Neural progenitor cell (in vitro differentiated cells): ENCODE results near the gene LSM2. TPM values are rescaled to one million over a fixed set of nuclear protein-coding genes. Genes with fewer than 3 reads are reported as not detected.

ENCODE experiments used
- DNase-seq: peaks from one replicate; pipeline ENCODE4 v3.0.0-alpha.2; 2016; ENCODE audit warnings: low spot score
- H2AFZ ChIP-seq: fragments of 200-600 bp; sonication (generic); replicated peaks from 2 replicates; pipeline ENCODE4 v1.6.1; 2016; ENCODE audit warnings: antibody characterized with exemption
- H3F3A ChIP-seq: fragments of 200-600 bp; sonication (generic); 2 replicates; pipeline ENCODE4 v1.6.1; 2016; ENCODE audit warnings: antibody characterized with exemption, low read depth
- H3K27ac ChIP-seq: fragments of 200-600 bp; sonication (generic); 2 replicates; pipeline ENCODE4 v1.5.1; 2016; ENCODE audit warnings: mild to moderate bottlenecking
- H3K27me3 ChIP-seq: fragments of 200-600 bp; sonication (generic); 2 replicates; pipeline ENCODE4 v1.6.1; 2016; ENCODE audit warnings: mild to moderate bottlenecking, moderate library complexity
- H3K36me3 ChIP-seq: fragments of 200-600 bp; sonication (generic); 2 replicates; pipeline ENCODE4 v1.5.1; 2016
- H3K4me1 ChIP-seq: fragments of 200-600 bp; sonication (generic); 2 replicates; pipeline ENCODE4 v1.6.1; 2016; ENCODE audit warnings: mixed run types
- H3K4me2 ChIP-seq: fragments of 200-600 bp; sonication (generic); 2 replicates; pipeline ENCODE4 v1.6.1; 2016
- H3K4me3 ChIP-seq: fragments of 200-600 bp; sonication (generic); 2 replicates; pipeline ENCODE4 v1.5.1; 2016
- H3K79me2 ChIP-seq: fragments of 200-600 bp; sonication (generic); 2 replicates; pipeline ENCODE4 v1.6.1; 2016; ENCODE audit warnings: low read depth
- H3K9ac ChIP-seq: fragments of 200-600 bp; sonication (generic); 2 replicates; pipeline ENCODE4 v1.6.1; 2016
- H3K9me3 ChIP-seq: fragments of 200-600 bp; sonication (generic); 2 replicates; pipeline ENCODE4 v1.5.1; 2016; ENCODE audit warnings: low read depth
- H4K20me1 ChIP-seq: fragments of 200-600 bp; sonication (generic); 2 replicates; pipeline ENCODE4 v1.6.1; 2016; ENCODE audit warnings: low read depth
- H3K27ac Mint-ChIP-seq: 3 replicates; pipeline ENCODE4 v1.8.0; 2021; ENCODE audit warnings: mixed read lengths
- H3K27me3 Mint-ChIP-seq: 2 replicates; pipeline ENCODE4 v1.8.0; 2022; ENCODE audit warnings: low read depth, mild to moderate bottlenecking, inconsistent platforms, moderate library complexity, mixed read lengths; ENCODE audit not compliant: insufficient read depth
- H3K36me3 Mint-ChIP-seq: 3 replicates; pipeline ENCODE4 v1.8.0; 2021; ENCODE audit warnings: mixed read lengths
- H3K4me1 Mint-ChIP-seq: 3 replicates; pipeline ENCODE4 v1.8.0; 2021; ENCODE audit warnings: mixed read lengths
- H3K4me3 Mint-ChIP-seq: 3 replicates; pipeline ENCODE4 v1.8.0; 2021; ENCODE audit warnings: mild to moderate bottlenecking, moderate library complexity, mixed read lengths
- H3K9me3 Mint-ChIP-seq: 3 replicates; pipeline ENCODE4 v1.8.0; 2020; ENCODE audit warnings: mixed read lengths
- CTCF ChIP-seq: fragments of 200-600 bp; sonication (generic); IDR thresholded peaks from 2 replicates; pipeline ENCODE4 v1.5.1; 2017; ENCODE audit warnings: antibody characterized with exemption, mild to moderate bottlenecking
- EZH2 ChIP-seq: fragments of 200-600 bp; sonication (generic); IDR thresholded peaks from 2 replicates; pipeline ENCODE4 v1.6.1; 2017; ENCODE audit warnings: antibody characterized with exemption, mild to moderate bottlenecking, moderate library complexity
- EZH2phosphoT487 ChIP-seq: fragments of 200-600 bp; sonication (generic); IDR thresholded peaks from 2 replicates; pipeline ENCODE4 v1.6.1; 2017; ENCODE audit warnings: antibody characterized with exemption
- total RNA-seq: library from RNA; depleted of rRNA; stranded (reverse); fragments of >200 nt; gene quantifications from 2 replicates; pipeline ENCODE4 v1.2.3, GENCODE V29; 2015; ENCODE audit warnings: low replicate concordance

The LSM2 gene
- total RNA-seq, 1 donor from 2014 or later: 105 TPM

- no peak for TF ChIP-seq EZH2
- no peak for TF ChIP-seq EZH2phosphoT487
- no peak for TF ChIP-seq CTCF
- Mint-ChIP-seq H3K9me3 (no peaks in the 10 kb centered on the region), H3K36me3 (peaks cover 30% of the 10 kb centered on the region), H3K4me3 (peak overlapping the region; percentile 99), H3K27ac (peak overlapping the region; percentile 100), H3K27me3 (peaks cover 8% of the 10 kb centered on the region), H3K4me1 (peaks cover 50% of the 10 kb centered on the region)
- Histone ChIP-seq H3K4me3 (peak overlapping the region; percentile 89), H3K79me2 (peaks cover 70% of the 10 kb centered on the region), H3K4me1 (peaks cover 26% of the 10 kb centered on the region), H3K27ac (peak overlapping the region; percentile 97), H3K9ac (peak overlapping the region; percentile 71), H3F3A (peaks cover 62% of the 10 kb centered on the region), H3K36me3 (peaks cover 19% of the 10 kb centered on the region), H3K27me3 (peaks cover 2% of the 10 kb centered on the region), H3K9me3 (no peaks in the 10 kb centered on the region), H4K20me1 (peaks cover 41% of the 10 kb centered on the region), H3K4me2 (peak overlapping the region; percentile 92), H2AFZ (peak overlapping the region; percentile 59)
- DNase-seq: peak; percentile 91
Measured at GRCh38 chr6:31834367-31835250, 27.8 kb upstream of the LSM2 start.

GRCh38 chr6:31831350-31832215 is 24.8 kb upstream of the LSM2 start:
- no peaks in the 10 kb centered on the region for H3K9me3 Mint-ChIP-seq
- H3K79me2 ChIP-seq: peaks cover 43% of the 10 kb centered on the region
- no peak overlapping the region for H3K4me3 ChIP-seq

GRCh38 chr6:31830886-31831335 is 24.1 kb upstream of the LSM2 start:
- Mint-ChIP-seq H3K4me1 (peaks cover 39% of the 10 kb centered on the region), H3K4me3 (peak overlapping the region; percentile 91), H3K36me3 (peaks cover 6% of the 10 kb centered on the region), H3K27me3 (peaks cover 6% of the 10 kb centered on the region), H3K9me3 (no peaks in the 10 kb centered on the region), H3K27ac (no peak overlapping the region)
- no peaks in the 10 kb centered on the region for H3K36me3 ChIP-seq
- peaks cover 9% of the 10 kb centered on the region for H3K4me1 ChIP-seq
- no peak overlapping the region for H3K27ac ChIP-seq
- H3K9me3 ChIP-seq: no peaks in the 10 kb centered on the region
- peaks cover 37% of the 10 kb centered on the region for H3K79me2 ChIP-seq
- no peak overlapping the region for H3K9ac ChIP-seq
- peak overlapping the region; percentile 77 for H3K4me3 ChIP-seq
- H2AFZ ChIP-seq: peak overlapping the region; percentile 83
- peaks cover 4% of the 10 kb centered on the region for H4K20me1 ChIP-seq
- H3F3A ChIP-seq: peaks cover 39% of the 10 kb centered on the region
- TF ChIP-seq EZH2phosphoT487 (no peak), CTCF (no peak), EZH2 (no peak)
- H3K27me3 ChIP-seq: peaks cover 4% of the 10 kb centered on the region
- no peak for DNase-seq
- H3K4me2 ChIP-seq: peak overlapping the region; percentile 99

More at GRCh38 chr6:31831350-31832215, 24.8 kb upstream of the LSM2 start:
- Histone ChIP-seq H3K27ac (no peak overlapping the region), H3K9me3 (no peaks in the 10 kb centered on the region), H3K9ac (no peak overlapping the region), H3K4me1 (peaks cover 12% of the 10 kb centered on the region), H4K20me1 (peaks cover 11% of the 10 kb centered on the region), H3K36me3 (peaks cover 4% of the 10 kb centered on the region), H3K27me3 (peaks cover 4% of the 10 kb centered on the region), H3K4me2 (peak overlapping the region; percentile 99), H2AFZ (no peak overlapping the region), H3F3A (peaks cover 39% of the 10 kb centered on the region)
- H3K4me1 Mint-ChIP-seq: peaks cover 41% of the 10 kb centered on the region
- H3K4me3 Mint-ChIP-seq: peak overlapping the region; percentile 91
- peaks cover 12% of the 10 kb centered on the region for H3K36me3 Mint-ChIP-seq
- no peak overlapping the region for H3K27ac Mint-ChIP-seq
- H3K27me3 Mint-ChIP-seq: peaks cover 5% of the 10 kb centered on the region
- no peak for DNase-seq
- TF ChIP-seq EZH2phosphoT487 (no peak), CTCF (no peak), EZH2 (no peak)
